Measurements from ENCODE around the gene SLCO1B1. TPM values are rescaled to one million over a fixed set of nuclear protein-coding genes. Genes with fewer than 3 reads are reported as not detected.

SLCO1B1 gene
- polyA plus RNA-seq, 1 donor (not counting 4 experiments of a cell fraction or from before 2014, with no cell fraction given): not detected

- Histone ChIP-seq H3K9me3 (ENCODE audit: control insufficient read depth, low read depth, low read length) (no peaks in the 10 kb centered on the region), H3K79me2 (ENCODE audit: control insufficient read depth, insufficient read depth, low read length) (no peaks in the 10 kb centered on the region), H2AFZ (ENCODE audit: control insufficient read depth, low read length) (no peak overlapping the region), H3K36me3 (ENCODE audit: control insufficient read depth in 2 of 2, extremely low read depth in 1 of 2, insufficient read depth in 2 of 2, low read length in 2 of 2) (no peaks in the 10 kb centered on the region), H3K27ac (ENCODE audit: control insufficient read depth, insufficient read depth, low read length) (no peak overlapping the region), H3K4me1 (ENCODE audit: control insufficient read depth, extremely low read depth, insufficient read depth, low read length) (no peaks in the 10 kb centered on the region), H3K4me2 (ENCODE audit: control insufficient read depth, extremely low read depth, insufficient read depth, low read depth, low read length) (no peak overlapping the region), H3K4me3 (ENCODE audit: control insufficient read depth in 2 of 3, extremely low read depth in 1 of 3, insufficient read depth in 2 of 3, low read depth in 1 of 3, low read length in 3 of 3) (no peak overlapping the region), H3K27me3 (ENCODE audit: control insufficient read depth, extremely low read depth, insufficient read depth, low read length) (no peaks in the 10 kb centered on the region), H3K9me1 (ENCODE audit: control insufficient read depth, extremely low read depth, insufficient read depth, low read length) (no peaks in the 10 kb centered on the region), H4K20me1 (ENCODE audit: control insufficient read depth, extremely low read depth, insufficient read depth, low read length) (no peaks in the 10 kb centered on the region), H3K9ac (ENCODE audit: control insufficient read depth, extremely low read depth, insufficient read depth, low read length) (no peak overlapping the region)
- FAIRE-seq (no peak), DNase-seq (ENCODE audit: low read depth, low spot score) (no peak)
- dilution Hi-C loops (cut with MboI; ENCODE audit: extremely low pct_ligation_motif_present, low sequenced_read_pairs): no loop called here
- TF ChIP-seq CTCF (optimal IDR thresholded peaks at IDR 0.05 in 1 of 3, IDR thresholded peaks at IDR 0.05 in 1 of 3, conservative IDR thresholded peaks at IDR 0.05 in 1 of 3; ENCODE audit: extremely low read depth in 1 of 3, insufficient read depth in 2 of 3, low read length in 3 of 3): no peak
- no peak for TF ChIP-seq EZH2 (IDR thresholded peaks at IDR 0.05; ENCODE audit: low read length)
Measured at GRCh38 chr12:21234395-21234794, 103.4 kb downstream of the SLCO1B1 start.

GRCh38 chr12:21239866-21240265, 108.9 kb downstream of the SLCO1B1 start:
- Histone ChIP-seq H4K20me1 (ENCODE audit: control insufficient read depth, extremely low read depth, insufficient read depth, low read length) (no peaks in the 10 kb centered on the region), H2AFZ (ENCODE audit: control insufficient read depth, low read length) (no peak overlapping the region), H3K4me2 (ENCODE audit: control insufficient read depth, extremely low read depth, insufficient read depth, low read depth, low read length) (no peak overlapping the region), H3K79me2 (ENCODE audit: control insufficient read depth, insufficient read depth, low read length) (no peaks in the 10 kb centered on the region), H3K27me3 (ENCODE audit: control insufficient read depth, extremely low read depth, insufficient read depth, low read length) (no peaks in the 10 kb centered on the region), H3K36me3 (ENCODE audit: control insufficient read depth in 2 of 2, extremely low read depth in 1 of 2, insufficient read depth in 2 of 2, low read length in 2 of 2) (no peaks in the 10 kb centered on the region), H3K4me1 (ENCODE audit: control insufficient read depth, extremely low read depth, insufficient read depth, low read length) (no peaks in the 10 kb centered on the region), H3K4me3 (ENCODE audit: control insufficient read depth in 2 of 3, extremely low read depth in 1 of 3, insufficient read depth in 2 of 3, low read depth in 1 of 3, low read length in 3 of 3) (no peak overlapping the region), H3K27ac (ENCODE audit: control insufficient read depth, insufficient read depth, low read length) (no peak overlapping the region), H3K9me3 (ENCODE audit: control insufficient read depth, low read depth, low read length) (no peaks in the 10 kb centered on the region), H3K9me1 (ENCODE audit: control insufficient read depth, extremely low read depth, insufficient read depth, low read length) (no peaks in the 10 kb centered on the region), H3K9ac (ENCODE audit: control insufficient read depth, extremely low read depth, insufficient read depth, low read length) (no peak overlapping the region)
- TF ChIP-seq EZH2 (IDR thresholded peaks at IDR 0.05; ENCODE audit: low read length) (no peak), CTCF (optimal IDR thresholded peaks at IDR 0.05 in 1 of 3, IDR thresholded peaks at IDR 0.05 in 1 of 3, conservative IDR thresholded peaks at IDR 0.05 in 1 of 3; ENCODE audit: extremely low read depth in 1 of 3, insufficient read depth in 2 of 3, low read length in 3 of 3) (no peak)
- DNase-seq (ENCODE audit: low read depth, low spot score) (no peak), FAIRE-seq (no peak)
- dilution Hi-C loops (cut with MboI; ENCODE audit: extremely low pct_ligation_motif_present, low sequenced_read_pairs): no loop called here

All from keratinocyte (primary cell).